Astrocyte (in vitro differentiated cells and primary cell): ENCODE results near the gene SAV1. TPM values are rescaled to one million over a fixed set of nuclear protein-coding genes. Genes with fewer than 3 reads are reported as not detected.
A peak's percentile ranks its signal among the peaks of the same experiment; 100 is the strongest.
"Not testable (repeated sequence)": the region's sequence is repeated elsewhere in the genome, so short reads cannot be mapped to it uniquely, and the experiment has no call there.

ENCODE experiments used
- DNase-seq: peaks from one replicate; pipeline ENCODE4 v3.0.0-alpha.2; 2010; ENCODE audit warnings: low read depth
- FAIRE-seq: peaks from 2 replicates; lab custom pipeline; 2011; peaks lifted over from hg19 to GRCh38; lab: Jason Lieb, UNC
- H2AFZ ChIP-seq: 2 replicates; pipeline ENCODE4 v1.6.0; 2012; ENCODE audit warnings: low read depth, low read length, inconsistent platforms
- H3K27ac ChIP-seq: 2 replicates; pipeline ENCODE4 v1.5.1; 2011; ENCODE audit warnings: low read depth, low read length, inconsistent platforms
- H3K27me3 ChIP-seq: 2 replicates; pipeline ENCODE4 v1.6.0; 2011; ENCODE audit warnings: low read length, inconsistent platforms; ENCODE audit not compliant: insufficient read depth
- H3K36me3 ChIP-seq: 2 replicates; pipeline ENCODE4 v1.5.1; 2011; ENCODE audit warnings: low read length, inconsistent platforms; ENCODE audit not compliant: insufficient read depth
- H3K4me1 ChIP-seq: 2 replicates; pipeline ENCODE4 v1.5.1; 2011; ENCODE audit warnings: low read length, inconsistent platforms; ENCODE audit not compliant: insufficient read depth
- H3K4me2 ChIP-seq: 2 replicates; pipeline ENCODE4 v1.6.0; 2012; ENCODE audit warnings: low read length, inconsistent platforms
- H3K4me3 ChIP-seq: 2 replicates; pipeline ENCODE4 v1.5.1; 2011; ENCODE audit warnings: low read depth, mild to moderate bottlenecking, low read length, inconsistent platforms; ENCODE audit not compliant: insufficient read depth
- H3K79me2 ChIP-seq: 2 replicates; pipeline ENCODE4 v1.6.0; 2012; ENCODE audit warnings: mild to moderate bottlenecking, low read length, inconsistent platforms; ENCODE audit not compliant: insufficient read depth
- H3K9ac ChIP-seq: 2 replicates; pipeline ENCODE4 v1.6.0; 2012; ENCODE audit warnings: mild to moderate bottlenecking, low read length, inconsistent platforms
- H3K9me3 ChIP-seq: 2 replicates; pipeline ENCODE4 v1.5.1; 2012; ENCODE audit warnings: low read depth, mild to moderate bottlenecking, low read length, inconsistent platforms; ENCODE audit not compliant: insufficient read depth
- H4K20me1 ChIP-seq: 2 replicates; pipeline ENCODE4 v1.6.0; 2012; ENCODE audit warnings: low read length, inconsistent platforms; ENCODE audit not compliant: insufficient read depth
- H3K27ac Mint-ChIP-seq: one replicate; pipeline ENCODE4 v1.8.0; 2021; ENCODE audit warnings: mild to moderate bottlenecking, mixed read lengths; ENCODE audit not compliant: unreplicated experiment
- H3K27me3 Mint-ChIP-seq: one replicate; pipeline ENCODE4 v1.8.0; 2021; ENCODE audit warnings: low read depth, mixed read lengths; ENCODE audit not compliant: unreplicated experiment
- H3K36me3 Mint-ChIP-seq: one replicate; pipeline ENCODE4 v1.8.0; 2021; ENCODE audit warnings: low read depth, mixed read lengths; ENCODE audit not compliant: unreplicated experiment
- H3K4me1 Mint-ChIP-seq: one replicate; pipeline ENCODE4 v1.8.0; 2021; ENCODE audit warnings: low read depth, mixed read lengths; ENCODE audit not compliant: unreplicated experiment
- H3K4me3 Mint-ChIP-seq: one replicate; pipeline ENCODE4 v1.8.0; 2021; ENCODE audit warnings: mild to moderate bottlenecking, moderate library complexity, mixed read lengths; ENCODE audit not compliant: unreplicated experiment
- H3K9me3 Mint-ChIP-seq: one replicate; pipeline ENCODE4 v1.8.0; 2021; ENCODE audit warnings: mild to moderate bottlenecking, mixed read lengths; ENCODE audit not compliant: unreplicated experiment
- CTCF ChIP-seq: IDR thresholded peaks from 2 replicates; pipeline ENCODE4 v1.5.1; 2011; ENCODE audit warnings: low read depth, mild to moderate bottlenecking, inconsistent platforms, low read length, moderate library complexity; ENCODE audit not compliant: insufficient read depth
- EZH2 ChIP-seq: IDR thresholded peaks from 2 replicates; pipeline ENCODE4 v1.6.1; 2012; ENCODE audit warnings: mild to moderate bottlenecking, low read length, inconsistent platforms; ENCODE audit not compliant: insufficient read depth
- total RNA-seq: library from RNA; stranded (reverse); gene quantifications from 2 replicates; pipeline ENCODE4 v1.2.1, GENCODE V29; 2021

SAV1 gene
- total RNA-seq, 1 donor from 2014 or later: 26.3 TPM

GRCh38 chr14:50633954-50634353, 34.2 kb downstream of the SAV1 start:
- H3K4me3 ChIP-seq: no peak overlapping the region
- TF ChIP-seq CTCF: no peak
- TF ChIP-seq EZH2: no peak
- H3K9ac ChIP-seq: no peak overlapping the region
- no peak overlapping the region for H2AFZ ChIP-seq
- no peak overlapping the region for H3K4me2 ChIP-seq
- Mint-ChIP-seq H3K4me3 (no peak overlapping the region), H3K4me1 (no peaks in the 10 kb centered on the region), H3K27me3 (no peaks in the 10 kb centered on the region), H3K27ac (peak overlapping the region; percentile 26), H3K36me3 (peaks cover 1% of the 10 kb centered on the region), H3K9me3 (no peaks in the 10 kb centered on the region)
- no peaks in the 10 kb centered on the region for H3K9me3 ChIP-seq
- DNase-seq: no peak
- no peaks in the 10 kb centered on the region for H3K36me3 ChIP-seq
- H3K27me3 ChIP-seq: no peaks in the 10 kb centered on the region
- H3K4me1 ChIP-seq: no peaks in the 10 kb centered on the region
- no peaks in the 10 kb centered on the region for H4K20me1 ChIP-seq
- FAIRE-seq: no peak
- no peaks in the 10 kb centered on the region for H3K79me2 ChIP-seq
- H3K27ac ChIP-seq: no peak overlapping the region

- no peaks in the 10 kb centered on the region for H4K20me1 ChIP-seq
- no peaks in the 10 kb centered on the region for H3K36me3 ChIP-seq
- Mint-ChIP-seq H3K4me1 (no peaks in the 10 kb centered on the region), H3K9me3 (no peaks in the 10 kb centered on the region), H3K27me3 (no peaks in the 10 kb centered on the region), H3K36me3 (no peaks in the 10 kb centered on the region), H3K4me3 (no peak overlapping the region), H3K27ac (no peak overlapping the region)
- H3K4me2 ChIP-seq: peak overlapping the region; percentile 51
- H3K9me3 ChIP-seq: no peaks in the 10 kb centered on the region
- H3K4me3 ChIP-seq: no peak overlapping the region
- no peaks in the 10 kb centered on the region for H3K79me2 ChIP-seq
- peak overlapping the region; percentile 10 for H3K27ac ChIP-seq
- no peak overlapping the region for H3K9ac ChIP-seq
- TF ChIP-seq CTCF (no peak), EZH2 (no peak)
- FAIRE-seq (no peak), DNase-seq (peak; percentile 28)
- H3K4me1 ChIP-seq: no peaks in the 10 kb centered on the region
- H2AFZ ChIP-seq: no peak overlapping the region
- H3K27me3 ChIP-seq: no peaks in the 10 kb centered on the region
Observed at GRCh38 chr14:50631408-50631821, 36.7 kb downstream of the SAV1 start.

- H3K36me3 Mint-ChIP-seq, DNase-seq, H2AFZ ChIP-seq, H3K4me1 ChIP-seq, H3K4me3 Mint-ChIP-seq, H3K4me1 Mint-ChIP-seq, H3K27me3 Mint-ChIP-seq, H3K4me2 ChIP-seq, H3K79me2 ChIP-seq, H4K20me1 ChIP-seq, H3K4me3 ChIP-seq, H3K27ac ChIP-seq, H3K36me3 ChIP-seq, H3K9ac ChIP-seq, H3K9me3 Mint-ChIP-seq, H3K9me3 ChIP-seq, FAIRE-seq, H3K27ac Mint-ChIP-seq, H3K27me3 ChIP-seq: not testable (repeated sequence)
Observed at GRCh38 chr14:50624947-50625346, 43.2 kb downstream of the SAV1 start.
